CD8-positive, alpha-beta memory T cell (primary cell): Measurements from ENCODE around the gene POMZP3. TPM values are rescaled to one million over a fixed set of nuclear protein-coding genes. Genes with fewer than 3 reads are reported as not detected.
"Not testable (repeated sequence)": the region's sequence is repeated elsewhere in the genome, so short reads cannot be mapped to it uniquely, and the experiment has no call there.

Source experiments
- CTCF ChIA-PET: fragments of 350-600 bp; sonication (Branson Sonifier 250); formaldehyde crosslinking; loops from one replicate; lab custom pipeline; 2021; ENCODE audit warnings: antibody characterized with exemption; lab: Charles Lee
- POLR2A ChIA-PET: fragments of 350-600 bp; sonication (Branson Sonifier 250); formaldehyde crosslinking; loops from one replicate; lab custom pipeline; 2021; ENCODE audit warnings: antibody characterized with exemption; lab: Charles Lee
- DNase-seq, 5 donors: peaks; one replicate each; pipeline versions ENCODE4 v3.0.0 to v3.0.0-alpha.2; 2020 to 2022; ENCODE audit warnings: mixed read lengths in 1 of 5
- H3K27ac ChIP-seq: one replicate; pipeline ENCODE4 v1.7.0; 2013; ENCODE audit warnings: low read depth, mild to moderate bottlenecking, low read length, moderate library complexity
- H3K27me3 ChIP-seq: 2 replicates; pipeline ENCODE4 v1.7.0; 2013; ENCODE audit warnings: low read length, mild to moderate bottlenecking; ENCODE audit not compliant: insufficient read depth, poor library complexity, severe bottlenecking
- H3K36me3 ChIP-seq: 2 replicates; pipeline ENCODE4 v1.7.0; 2013; ENCODE audit warnings: mild to moderate bottlenecking, low read length, moderate library complexity; ENCODE audit not compliant: insufficient read depth
- H3K4me1 ChIP-seq: 2 replicates; pipeline ENCODE4 v1.7.0; 2013; ENCODE audit warnings: mild to moderate bottlenecking, low read length, moderate library complexity; ENCODE audit not compliant: insufficient read depth
- H3K4me3 ChIP-seq: 2 replicates; pipeline ENCODE4 v1.7.0; 2013; ENCODE audit warnings: mild to moderate bottlenecking, low read length
- H3K9me3 ChIP-seq: 2 replicates; pipeline ENCODE4 v1.7.0; 2013; ENCODE audit warnings: mild to moderate bottlenecking, low read length
- H3K27ac Mint-ChIP-seq, 8 donors: one replicate each; pipeline ENCODE4 v1.8.0; 2020 to 2021; ENCODE audit warnings: mixed read lengths in 8 of 8, mild to moderate bottlenecking in 6 of 8, inconsistent platforms in 3 of 8, moderate library complexity in 3 of 8
- H3K27me3 Mint-ChIP-seq, 2 donors: one replicate each; pipeline ENCODE4 v1.8.0; 2020 to 2021; ENCODE audit warnings: mixed read lengths in 2 of 2, mild to moderate bottlenecking in 1 of 2, moderate library complexity in 1 of 2
- H3K36me3 Mint-ChIP-seq, 3 donors: one replicate each; pipeline ENCODE4 v1.8.0; 2020 to 2021; ENCODE audit warnings: mixed read lengths in 3 of 3, inconsistent platforms in 1 of 3, mild to moderate bottlenecking in 1 of 3
- H3K4me1 Mint-ChIP-seq, 3 donors: one replicate each; pipeline ENCODE4 v1.8.0; 2020 to 2021; ENCODE audit warnings: mixed read lengths in 3 of 3, inconsistent platforms in 1 of 3, mild to moderate bottlenecking in 1 of 3
- H3K4me3 Mint-ChIP-seq, 7 donors: one replicate each; pipeline ENCODE4 v1.8.0; 2020 to 2021; ENCODE audit warnings: mixed read lengths in 7 of 7, mild to moderate bottlenecking in 6 of 7, moderate library complexity in 4 of 7, inconsistent platforms in 2 of 7
- H3K9me3 Mint-ChIP-seq, 5 donors: one replicate each; pipeline ENCODE4 v1.8.0; 2020 to 2022; ENCODE audit warnings: mixed read lengths in 5 of 5, mild to moderate bottlenecking in 3 of 5, moderate library complexity in 2 of 5, inconsistent platforms in 1 of 5
- polyA plus RNA-seq: library from polyadenylated mRNA; unstranded; fragments of 300-500 nt; fragmentation: Illumina TruSeq; gene quantifications from one replicate; pipeline ENCODE4 v1.2.3, GENCODE V29; 2021
- total RNA-seq, 2 experiments: library from RNA; stranded (reverse); gene quantifications; one replicate each; pipeline ENCODE4 v1.2.3, GENCODE V29; 2021

POMZP3 gene
- total and polyA plus RNA-seq, 3 experiments from 2014 or later = 10.6 to 19.2 (median 19.0) TPM

DNA sequence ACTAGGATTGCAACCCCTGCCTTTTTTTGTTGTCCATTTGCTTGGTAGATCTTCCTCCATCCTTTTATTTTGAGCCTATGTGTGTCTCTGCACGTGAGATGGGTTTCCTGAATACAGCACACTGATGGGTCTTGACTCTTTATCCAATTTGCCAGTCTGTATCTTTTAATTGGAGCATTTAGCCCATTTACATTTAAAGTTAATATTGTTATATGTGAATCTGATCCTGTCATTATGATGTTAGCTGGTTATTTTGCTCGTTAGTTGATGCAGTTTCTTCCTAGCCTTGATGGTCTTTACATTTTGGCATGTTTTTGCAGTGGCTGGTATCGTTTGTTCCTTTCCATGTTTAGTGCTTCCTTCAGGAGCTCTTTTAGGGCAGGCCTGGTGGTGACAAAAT is 62.1 kb downstream of the POMZP3 start:
- H3K9me3 Mint-ChIP-seq, POLR2A ChIA-PET, H3K27ac Mint-ChIP-seq, H3K4me3 ChIP-seq, DNase-seq, CTCF ChIA-PET, H3K36me3 ChIP-seq, H3K9me3 ChIP-seq, H3K27ac ChIP-seq, H3K4me3 Mint-ChIP-seq, H3K36me3 Mint-ChIP-seq, H3K4me1 ChIP-seq, H3K27me3 ChIP-seq, H3K27me3 Mint-ChIP-seq: not testable (repeated sequence)
- H3K4me1 Mint-ChIP-seq = peaks cover 24 to 30% (median 26%) of the 10 kb centered on the region in 3 donors

DNA sequence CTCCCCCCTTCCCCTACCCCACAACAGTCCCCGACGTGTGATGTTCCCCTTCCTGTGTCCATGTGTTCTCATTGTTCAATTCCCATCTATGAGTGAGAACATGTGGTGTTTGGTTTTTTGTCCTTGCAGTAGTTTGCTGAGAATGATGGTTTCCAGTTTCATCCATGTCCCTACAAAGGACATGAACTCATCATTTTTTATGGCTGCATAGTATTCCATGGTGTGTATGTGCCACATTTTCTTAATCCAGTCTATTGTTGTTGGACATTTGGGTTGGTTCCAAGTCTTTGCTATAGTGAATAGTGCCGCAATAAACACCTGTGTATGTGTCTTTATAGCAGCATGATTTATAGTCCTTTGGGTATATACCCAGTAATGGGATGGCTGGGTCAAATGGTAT is 65.7 kb downstream of the POMZP3 start:
- Mint-ChIP-seq H3K4me1 (peaks cover 37 to 46% (median 45%) of the 10 kb centered on the region in 3 donors), H3K36me3 (peaks cover 4 to 22% (median 6%) of the 10 kb centered on the region in 3 donors)
- H3K9me3 ChIP-seq, DNase-seq, H3K27me3 ChIP-seq, H3K9me3 Mint-ChIP-seq, H3K4me3 Mint-ChIP-seq, H3K27me3 Mint-ChIP-seq, H3K27ac Mint-ChIP-seq, POLR2A ChIA-PET, H3K36me3 ChIP-seq, CTCF ChIA-PET, H3K4me1 ChIP-seq, H3K27ac ChIP-seq, H3K4me3 ChIP-seq: not testable (repeated sequence)

DNA sequence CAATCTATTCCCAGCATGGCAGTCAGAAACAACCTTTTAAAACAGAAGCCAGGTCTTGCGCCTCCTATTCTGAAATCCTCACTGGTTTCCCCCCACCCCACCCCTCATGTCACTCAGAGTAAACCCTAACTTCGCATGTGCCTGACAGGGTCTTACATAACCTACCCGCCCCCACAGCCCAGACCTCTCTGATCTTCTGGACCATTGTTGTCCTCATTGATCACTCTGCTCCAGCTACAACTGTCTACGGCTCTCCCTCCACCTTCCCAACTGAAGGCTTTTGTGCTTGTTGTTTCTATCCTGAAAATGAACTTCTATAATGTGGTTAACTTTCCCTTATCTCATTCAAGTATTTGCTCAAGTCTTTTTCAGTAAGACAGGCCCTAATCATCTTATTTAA is 66.9 kb downstream of the POMZP3 start:
- H3K4me1 ChIP-seq, H3K36me3 ChIP-seq, POLR2A ChIA-PET, H3K27me3 Mint-ChIP-seq, H3K4me3 Mint-ChIP-seq, H3K9me3 ChIP-seq, H3K27me3 ChIP-seq, H3K9me3 Mint-ChIP-seq, H3K27ac ChIP-seq, H3K4me3 ChIP-seq, CTCF ChIA-PET, DNase-seq: not testable (repeated sequence)
- Mint-ChIP-seq H3K4me1 (peaks cover 39 to 47% (median 46%) of the 10 kb centered on the region in 3 donors), H3K27ac (peak overlapping the region in 1 of 8 donors; percentile 56), H3K36me3 (peaks cover 0 to 26% (median 4%) of the 10 kb centered on the region in 3 donors)

Other genes with a start within 250 kb of the POMZP3 start
- under 1 TPM; 0.35 to 0.55 TPM for gene SSC4D, start 217.6 kb downstream of the POMZP3 start, total RNA-seq
- gene SSC4D, start 217.6 kb downstream of the POMZP3 start, polyA plus RNA-seq = 0.17 TPM
- 1 to 10 TPM; 1.6 TPM for gene ZP3, start 202.3 kb downstream of the POMZP3 start, total RNA-seq
- gene ZP3, start 202.3 kb downstream of the POMZP3 start, polyA plus RNA-seq = 2.2 TPM
- 10 to 100 TPM; 17.9 to 23.4 TPM for gene DTX2, start 165.6 kb downstream of the POMZP3 start, total RNA-seq
- 15.7 TPM for gene DTX2, start 165.6 kb downstream of the POMZP3 start, polyA plus RNA-seq
- gene UPK3B, start 116.7 kb downstream of the POMZP3 start, total RNA-seq = under 1 TPM in 1 of 2 experiments, not detected in 1; 0.42 TPM
- 0.16 TPM for gene UPK3B, start 116.7 kb downstream of the POMZP3 start, polyA plus RNA-seq
- gene SPDYE16, start 84.0 kb downstream of the POMZP3 start, total RNA-seq = under 1 TPM; 0.20 to 0.42 TPM
- gene SPDYE16, start 84.0 kb downstream of the POMZP3 start, polyA plus RNA-seq = 0.13 TPM